ENCODE data around the gene DEDD2.
"Not testable (repeated sequence)": the region's sequence is repeated elsewhere in the genome, so short reads cannot be mapped to it uniquely, and the experiment has no call there.

The DEDD2 gene, protein sequence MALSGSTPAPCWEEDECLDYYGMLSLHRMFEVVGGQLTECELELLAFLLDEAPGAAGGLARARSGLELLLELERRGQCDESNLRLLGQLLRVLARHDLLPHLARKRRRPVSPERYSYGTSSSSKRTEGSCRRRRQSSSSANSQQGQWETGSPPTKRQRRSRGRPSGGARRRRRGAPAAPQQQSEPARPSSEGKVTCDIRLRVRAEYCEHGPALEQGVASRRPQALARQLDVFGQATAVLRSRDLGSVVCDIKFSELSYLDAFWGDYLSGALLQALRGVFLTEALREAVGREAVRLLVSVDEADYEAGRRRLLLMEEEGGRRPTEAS

DNA sequence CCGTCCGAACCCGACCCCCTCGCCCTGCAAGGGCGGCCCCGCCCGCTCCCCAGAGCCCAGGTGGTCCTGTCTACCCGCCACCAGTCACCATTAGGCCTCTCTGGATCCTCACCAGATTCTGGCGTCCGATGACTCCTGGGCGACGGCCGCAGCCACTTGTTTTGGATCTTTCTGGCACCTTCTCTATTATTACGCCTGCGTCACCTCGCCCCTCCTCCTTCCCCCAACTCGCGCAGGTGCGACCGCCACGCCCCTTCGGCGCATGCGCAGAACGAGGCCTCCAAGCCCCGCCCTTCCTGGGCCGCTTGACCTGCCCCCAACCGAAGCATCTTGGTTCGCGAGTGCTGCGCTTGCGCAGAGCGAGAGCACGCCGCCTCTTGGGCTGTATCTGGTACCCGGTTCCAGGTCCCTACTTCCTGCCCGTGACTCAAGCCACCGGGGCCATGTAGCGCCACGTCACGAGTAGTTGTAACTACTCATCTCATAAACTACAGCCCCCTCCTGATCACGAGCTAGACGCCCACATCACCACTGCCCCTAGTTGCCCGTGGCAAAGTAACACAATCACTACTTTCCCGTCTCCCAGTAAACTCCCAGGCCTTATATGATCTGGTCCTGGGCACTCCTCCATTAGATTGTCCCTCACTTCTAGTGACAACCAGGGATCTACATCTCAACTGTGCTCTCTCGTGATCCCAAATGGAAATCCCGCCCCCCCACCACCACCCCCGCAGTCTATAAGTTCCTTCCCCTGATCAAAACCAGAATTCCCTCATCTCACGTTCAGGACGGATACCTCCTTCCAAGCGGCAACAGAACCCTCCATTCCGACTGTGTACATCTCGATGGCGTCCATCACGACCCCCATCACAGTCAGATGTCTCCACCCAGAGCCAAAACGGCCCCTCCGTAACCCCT is at the start of gene DEDD2:
DEDD2 (minus strand) TSS at position 158 of the 918 bp plus-strand sequence. CDS start 670 bp downstream, outside the sequence.
- peak; percentile 100 for DNase-seq (ENCODE audit: low spot score)

DNA sequence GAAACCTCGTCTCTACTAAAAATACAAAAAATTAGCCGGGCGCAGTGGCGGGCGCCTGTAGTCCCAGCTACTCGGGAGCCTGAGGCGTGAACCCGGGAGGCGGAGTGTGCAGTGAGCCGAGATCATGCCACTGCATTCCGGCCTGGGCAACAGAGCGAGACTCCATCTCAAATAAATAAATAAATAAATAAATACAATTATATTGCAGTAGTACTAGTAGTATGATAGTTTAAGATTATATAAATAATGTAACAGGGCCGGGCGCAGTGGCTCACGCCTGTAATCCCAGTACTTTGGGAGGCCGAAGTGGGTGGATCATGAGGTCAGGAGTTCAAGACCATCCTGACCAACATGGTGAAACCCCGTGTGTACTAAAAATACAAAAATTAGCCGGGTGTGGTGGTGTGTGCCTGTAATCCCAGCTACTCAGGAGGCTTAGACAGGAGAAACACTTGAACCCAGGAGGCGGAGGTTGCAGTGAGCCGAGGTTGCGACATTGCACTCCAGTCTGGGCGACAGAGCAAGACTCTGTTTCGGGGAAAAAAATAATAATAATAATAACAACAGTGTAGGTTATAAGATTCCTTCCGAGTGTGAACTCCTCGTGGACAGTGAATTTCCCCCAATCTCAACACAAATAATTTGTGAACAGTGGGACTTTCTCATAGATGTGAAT is 49.6 kb upstream of the DEDD2 start:
- DNase-seq (ENCODE audit: low spot score): not testable (repeated sequence)

DNA sequence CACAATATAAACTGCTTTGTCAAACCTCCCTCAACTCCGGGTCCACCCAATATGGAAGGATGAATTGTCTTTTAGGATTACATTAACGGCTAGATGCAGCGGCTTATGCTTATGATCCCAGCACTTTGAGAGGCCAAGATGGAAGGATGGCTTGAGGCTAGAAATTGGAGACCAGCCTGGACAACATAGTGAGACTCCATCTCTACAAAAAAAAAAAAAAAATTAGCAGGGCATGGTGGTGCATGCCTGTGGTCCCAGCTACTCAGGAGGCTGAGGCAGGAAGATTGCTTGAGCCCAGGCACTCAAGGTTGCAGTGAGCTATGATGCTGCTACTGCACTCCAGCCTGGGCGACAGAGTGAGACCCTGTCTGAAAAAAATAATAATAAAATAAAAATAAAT is 48.6 kb upstream of the DEDD2 start:
- not testable (repeated sequence) for DNase-seq (ENCODE audit: low spot score)

DNA sequence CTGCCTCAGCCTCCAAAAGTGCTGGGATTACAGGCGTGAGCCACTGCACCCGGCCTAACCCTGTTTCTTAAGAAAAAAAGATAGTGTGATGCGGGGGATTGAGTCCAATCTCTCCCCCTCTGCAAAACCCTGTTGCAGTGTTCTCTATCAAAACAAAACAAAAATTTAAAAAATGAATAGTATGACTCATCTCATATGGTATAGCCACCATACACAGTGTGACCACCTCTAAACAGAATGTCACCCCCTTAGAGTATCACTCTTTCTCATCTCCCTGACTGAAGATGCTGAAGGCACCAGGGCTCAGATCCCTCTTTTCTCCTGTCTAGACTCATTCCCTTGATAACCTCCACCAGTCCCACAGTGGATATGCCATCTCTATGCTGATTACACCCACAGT is 44.3 kb upstream of the DEDD2 start:
- DNase-seq (ENCODE audit: low spot score): no peak

DNA sequence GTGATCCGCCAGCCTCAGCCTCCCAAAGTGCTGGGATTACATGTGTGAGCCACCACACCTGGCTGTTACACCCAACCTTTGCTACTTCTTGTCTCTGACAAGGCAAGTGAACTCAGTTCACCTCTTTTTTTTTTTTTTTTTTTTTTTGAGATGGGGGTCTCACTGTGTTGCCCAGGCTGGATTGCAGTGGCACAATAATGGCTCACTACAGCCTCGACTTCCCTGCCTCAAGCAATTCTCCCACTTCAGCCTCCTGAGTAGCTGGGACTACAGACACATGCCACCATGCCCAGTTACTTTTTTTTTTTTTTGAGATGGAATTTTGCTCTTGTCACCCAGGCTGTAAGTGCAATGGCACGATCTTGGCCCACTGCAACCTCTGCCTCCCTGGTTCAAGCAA is 40.4 kb upstream of the DEDD2 start:
- not testable (repeated sequence) for DNase-seq (ENCODE audit: low spot score)

DNA sequence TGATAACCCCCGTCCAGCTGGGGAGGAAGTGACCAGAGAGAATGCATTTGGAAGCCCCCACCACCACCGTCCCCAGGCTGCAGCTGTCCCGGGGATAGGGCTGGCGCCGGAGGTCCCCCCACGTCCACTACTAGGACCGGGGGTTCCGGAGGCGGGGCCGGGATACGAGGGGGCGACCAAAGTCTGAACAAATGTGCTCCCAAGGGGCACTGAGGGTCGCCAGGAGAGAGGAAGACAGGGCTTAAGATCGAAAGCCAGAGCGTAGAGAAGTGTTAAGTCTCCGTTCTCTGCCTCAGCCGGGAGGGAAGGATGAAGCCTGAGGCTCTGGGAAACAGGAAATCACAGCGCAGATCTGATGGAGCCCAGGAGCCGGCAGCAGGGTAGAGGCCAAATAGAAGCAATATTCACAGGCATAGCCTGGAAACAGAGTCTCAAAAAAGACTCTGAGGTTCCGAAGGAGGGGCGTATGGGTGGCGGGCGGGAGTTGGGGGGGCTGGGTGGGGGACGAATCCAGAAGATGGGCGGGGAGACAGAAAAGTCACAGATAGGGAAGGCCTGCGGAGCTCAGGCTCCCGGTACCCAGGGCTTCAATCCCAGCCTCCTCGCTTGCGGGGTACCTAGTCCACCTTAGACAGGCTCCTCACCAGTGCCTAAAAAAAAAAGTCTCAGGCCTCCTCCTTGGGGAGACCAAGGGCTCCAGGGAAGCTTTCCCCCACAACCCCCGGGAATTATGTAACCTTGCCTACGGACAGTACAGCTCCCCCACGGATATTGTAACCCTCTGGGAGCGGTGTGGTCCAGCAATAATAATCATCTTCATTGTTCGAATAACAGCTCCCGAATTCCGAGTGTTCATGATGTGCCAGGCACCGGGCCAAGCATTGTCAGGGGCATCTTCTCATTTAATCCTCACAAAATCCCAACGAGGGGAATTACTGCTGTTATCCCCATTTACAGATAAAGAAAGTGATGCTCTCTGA is 38.6 kb upstream of the DEDD2 start:
- no peak for DNase-seq (ENCODE audit: low spot score)

DNA sequence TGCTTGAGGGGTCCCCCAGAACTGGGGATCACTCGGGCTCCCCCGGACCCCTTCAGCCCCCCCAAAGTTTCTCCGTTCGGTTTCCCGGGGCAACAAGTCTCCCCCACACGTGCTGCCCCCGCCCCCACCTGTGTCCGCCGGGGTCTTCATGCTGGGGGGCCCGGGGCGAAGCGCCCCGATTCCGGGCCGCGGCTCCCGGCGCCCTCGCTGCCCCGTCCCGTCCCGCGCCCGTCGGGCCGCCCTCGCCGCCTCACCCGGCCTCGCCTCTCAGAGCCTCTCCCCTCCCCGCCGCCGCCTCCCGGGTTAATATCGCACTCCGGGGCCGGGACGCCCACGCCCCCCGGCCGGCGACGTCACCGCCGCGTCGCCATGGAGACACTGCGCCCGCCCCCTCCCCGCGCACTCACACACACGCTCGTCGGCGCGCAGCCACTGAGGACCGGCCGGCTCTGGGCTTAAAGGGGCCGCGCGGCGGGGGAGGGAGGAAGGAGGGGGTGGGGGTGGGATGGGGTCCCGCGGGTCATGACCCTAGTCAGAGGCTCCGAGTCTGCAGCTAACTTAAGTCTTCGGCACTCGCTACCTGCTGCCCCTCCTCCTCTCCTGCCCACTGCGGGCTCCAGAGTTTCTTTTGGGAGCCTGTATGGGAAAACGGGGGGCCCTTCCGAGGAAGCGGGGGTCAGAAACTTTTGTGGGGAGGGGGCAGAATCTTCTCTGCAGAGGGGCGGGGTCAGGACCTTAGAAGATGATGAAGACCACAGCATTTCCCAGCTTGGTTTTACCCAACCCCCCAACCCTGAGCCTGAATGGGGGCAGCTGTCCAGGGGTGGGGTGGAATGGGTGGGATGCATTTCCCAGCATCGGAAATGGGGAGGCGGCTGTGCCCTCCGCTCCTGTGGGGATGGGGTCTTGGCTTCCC is 37.6 kb upstream of the DEDD2 start, which contains the start of gene ERF:
ERF (minus strand) TSS at position 279 of the 916 bp plus-strand sequence; CDS start at position 150, 129 bp downstream.
- peak; percentile 92 for DNase-seq (ENCODE audit: low spot score)

DNA sequence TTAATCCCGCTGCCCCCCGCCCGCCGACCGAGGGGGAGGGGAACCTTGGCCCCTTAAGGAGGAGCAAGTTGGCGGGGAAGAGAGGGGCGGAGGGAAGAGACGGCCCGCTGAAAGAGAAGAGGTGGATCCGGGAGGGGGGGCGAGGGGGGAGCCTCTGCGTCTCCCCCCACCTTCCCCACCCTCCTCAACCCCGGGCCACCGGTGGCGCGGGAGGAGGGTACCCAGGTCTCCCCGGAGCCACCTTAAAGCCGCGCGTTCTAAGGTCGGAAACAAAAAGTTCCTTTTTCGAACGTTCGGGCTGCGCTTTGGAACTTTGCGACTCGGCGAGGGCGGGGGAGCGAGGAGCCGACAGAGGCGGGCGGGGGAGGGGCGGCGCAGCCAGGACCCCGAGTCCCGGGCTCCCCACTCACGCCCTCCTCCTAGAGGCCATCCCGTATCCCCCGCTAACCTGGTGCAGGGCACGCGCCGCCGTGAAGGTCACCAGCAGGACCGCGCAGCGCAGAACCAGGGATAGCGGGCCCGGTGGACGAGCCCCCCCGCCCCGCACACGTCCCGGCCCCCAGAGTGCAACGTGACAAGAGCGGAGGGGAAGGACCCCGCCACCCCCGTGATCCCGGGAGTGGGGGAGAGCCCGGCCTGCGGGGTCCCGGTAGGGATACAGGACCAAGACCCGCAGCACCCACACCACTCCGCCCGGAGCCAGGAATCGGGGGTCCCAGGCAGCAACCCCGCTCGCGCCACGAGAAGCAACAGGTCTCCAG is 36.8 kb upstream of the DEDD2 start:
- DNase-seq (ENCODE audit: low spot score): peak; percentile 69

DNA sequence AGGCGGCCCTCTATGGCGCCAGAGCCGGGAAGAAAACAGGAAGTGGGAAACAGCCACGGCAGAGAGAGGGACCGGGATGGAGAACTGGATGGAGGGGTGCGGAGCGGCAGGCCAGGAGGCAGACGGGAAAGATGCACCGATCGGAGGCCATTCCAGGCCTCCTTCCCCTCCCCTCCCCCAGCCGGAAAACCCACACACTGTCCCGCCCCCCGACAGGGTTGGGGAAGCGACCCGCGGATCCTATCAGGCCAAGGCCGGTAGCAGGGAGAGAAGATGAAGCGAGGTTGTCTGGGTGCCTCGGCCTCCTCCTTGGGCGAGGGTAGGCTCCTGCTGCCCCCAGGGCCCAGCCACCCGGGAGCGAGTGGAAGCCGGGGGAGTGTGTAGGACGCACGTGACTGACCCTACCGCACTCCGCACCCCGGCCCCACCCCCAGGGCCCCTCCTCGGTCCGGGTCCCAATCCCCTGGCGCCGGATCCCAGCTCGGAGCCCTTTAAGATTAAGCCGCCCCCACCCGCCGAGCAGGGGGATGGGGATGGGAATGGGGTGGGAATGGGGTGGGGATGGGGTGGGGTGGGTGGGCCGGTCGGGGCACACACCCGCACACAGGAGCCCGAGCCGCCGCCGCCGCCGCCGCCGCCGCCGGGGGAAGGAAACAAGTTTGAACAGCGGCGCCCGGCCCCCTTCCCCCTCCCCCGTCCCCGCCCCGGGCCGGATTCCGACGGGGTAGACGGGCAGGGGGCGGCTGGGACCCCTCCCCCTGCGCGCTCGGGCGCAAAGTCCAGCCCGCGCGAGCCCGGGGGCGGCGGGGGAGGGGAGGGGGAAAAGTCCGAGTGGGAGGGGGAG is 36.0 kb upstream of the DEDD2 start:
- peak; percentile 55 for DNase-seq (ENCODE audit: low spot score)

DNA sequence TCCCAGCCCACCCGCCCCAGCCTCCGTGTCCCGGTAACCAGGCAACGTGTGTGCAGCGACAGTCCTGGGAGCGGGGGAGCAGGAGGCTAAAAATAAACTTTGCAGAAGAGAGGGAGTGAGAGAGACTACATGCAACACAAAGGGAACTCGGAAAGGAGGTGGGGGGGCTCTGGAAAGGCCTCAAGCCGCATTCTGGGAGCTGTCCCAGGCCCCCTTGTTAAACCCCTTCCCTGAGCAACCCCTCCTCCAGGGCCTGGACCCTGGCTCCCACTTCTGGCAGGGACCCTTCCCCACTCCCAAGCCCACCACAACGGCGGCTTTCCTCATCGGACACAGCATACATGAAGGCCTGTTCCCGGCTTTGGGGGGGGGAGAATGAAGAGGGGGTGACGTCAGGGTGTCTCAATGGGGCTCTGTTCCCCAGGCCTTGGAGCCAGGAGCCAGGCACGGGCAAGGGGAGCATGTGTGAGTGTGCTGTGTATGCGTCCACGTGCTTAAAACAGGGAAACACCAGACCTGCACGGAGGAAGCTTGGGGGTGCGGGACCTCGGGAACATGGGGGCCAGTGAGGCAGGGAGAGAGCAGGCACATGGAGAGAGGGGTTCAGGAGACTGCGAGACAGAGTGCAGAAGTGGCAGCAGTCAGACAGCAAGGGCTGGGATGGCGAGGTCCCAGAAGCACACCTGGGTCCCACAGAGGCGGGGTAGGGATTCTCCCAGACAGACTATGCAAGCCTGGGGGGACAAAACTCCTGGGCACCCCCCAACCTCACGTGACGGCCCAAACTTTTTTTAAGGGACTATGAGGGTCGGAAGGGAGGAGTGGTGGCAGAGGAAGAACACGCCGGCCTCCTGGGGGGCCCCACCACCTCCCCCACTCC is 35.1 kb upstream of the DEDD2 start:
- DNase-seq (ENCODE audit: low spot score): no peak

DNA sequence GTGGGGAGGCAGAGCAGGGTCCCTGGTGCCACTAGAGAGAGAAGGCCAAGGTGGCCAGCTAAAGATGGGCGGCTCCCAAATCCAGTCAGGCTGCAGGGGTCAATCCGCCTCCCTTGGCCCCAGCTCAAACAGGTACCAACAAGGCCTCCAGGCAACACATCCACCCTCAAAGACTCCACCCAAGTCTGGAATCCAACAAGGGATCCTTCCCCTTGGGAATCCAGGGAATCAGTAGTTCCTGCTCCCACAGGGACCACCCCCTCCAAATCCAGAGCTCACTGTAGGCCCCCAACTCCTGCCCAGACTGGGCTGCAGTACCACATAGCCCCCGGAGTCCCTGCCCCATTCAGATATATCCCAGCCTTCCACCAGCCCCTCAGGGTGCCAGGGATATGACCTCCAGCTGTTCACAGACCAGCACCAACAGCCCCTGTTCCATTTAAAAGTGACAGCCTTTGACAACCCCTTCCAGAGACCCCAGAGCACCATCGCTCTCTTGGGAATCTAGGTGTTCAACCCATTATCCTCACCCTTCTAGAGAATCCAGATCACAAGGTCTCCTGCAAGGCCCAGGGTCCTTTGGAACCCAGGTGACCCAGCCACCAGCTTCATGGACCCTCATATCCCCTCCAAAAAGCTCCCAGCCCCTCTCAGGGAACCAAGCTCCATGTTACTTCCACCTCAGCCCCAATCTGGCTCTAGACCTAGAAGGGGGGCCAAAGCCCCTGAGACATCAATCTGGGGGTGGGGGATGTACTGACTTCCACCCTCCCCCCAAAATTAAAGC is 34.3 kb upstream of the DEDD2 start:
- no peak for DNase-seq (ENCODE audit: low spot score)

DNA sequence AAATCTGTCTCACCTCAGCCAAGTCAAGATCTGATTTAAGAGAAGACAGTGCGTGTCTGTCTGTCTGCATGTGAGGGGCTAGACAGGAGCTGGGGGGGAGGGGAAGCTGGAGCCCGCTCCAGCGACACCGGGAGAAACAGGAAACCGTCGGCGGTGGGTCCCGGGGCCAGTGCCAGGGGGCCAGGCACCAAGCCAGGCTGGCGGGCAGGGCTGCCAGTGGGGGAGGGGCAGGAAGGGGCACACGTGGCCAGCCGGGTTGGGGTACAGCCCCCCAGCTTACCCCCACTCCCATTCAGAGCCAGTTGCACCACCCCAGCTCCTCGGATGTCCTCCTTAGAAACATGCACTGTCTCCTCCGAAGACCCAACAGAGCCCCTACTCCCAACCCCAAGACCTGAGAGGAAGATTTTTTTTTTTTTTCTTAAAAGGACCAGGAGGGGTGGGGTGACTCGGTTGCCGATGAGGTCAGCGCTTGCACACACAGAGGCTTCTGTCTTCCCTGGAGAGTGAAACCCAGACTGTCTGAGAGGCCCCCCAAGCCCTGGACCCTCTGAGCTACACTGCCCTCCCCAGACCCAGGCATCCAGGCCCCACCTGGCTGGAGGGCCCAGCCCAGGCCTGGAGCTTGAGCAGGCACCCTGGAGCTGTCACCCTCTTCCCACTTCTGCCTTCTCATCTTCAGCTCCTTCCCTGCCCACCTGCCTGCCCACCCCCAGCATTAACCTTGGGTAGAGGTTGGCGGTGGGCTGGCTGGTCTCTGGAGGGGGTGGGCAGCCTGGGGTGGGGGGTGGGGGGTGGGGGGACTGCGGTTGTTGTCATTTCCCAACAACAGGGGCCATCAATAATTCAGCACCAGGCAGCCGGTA is 33.4 kb upstream of the DEDD2 start:
- DNase-seq (ENCODE audit: low spot score): no peak

DNA sequence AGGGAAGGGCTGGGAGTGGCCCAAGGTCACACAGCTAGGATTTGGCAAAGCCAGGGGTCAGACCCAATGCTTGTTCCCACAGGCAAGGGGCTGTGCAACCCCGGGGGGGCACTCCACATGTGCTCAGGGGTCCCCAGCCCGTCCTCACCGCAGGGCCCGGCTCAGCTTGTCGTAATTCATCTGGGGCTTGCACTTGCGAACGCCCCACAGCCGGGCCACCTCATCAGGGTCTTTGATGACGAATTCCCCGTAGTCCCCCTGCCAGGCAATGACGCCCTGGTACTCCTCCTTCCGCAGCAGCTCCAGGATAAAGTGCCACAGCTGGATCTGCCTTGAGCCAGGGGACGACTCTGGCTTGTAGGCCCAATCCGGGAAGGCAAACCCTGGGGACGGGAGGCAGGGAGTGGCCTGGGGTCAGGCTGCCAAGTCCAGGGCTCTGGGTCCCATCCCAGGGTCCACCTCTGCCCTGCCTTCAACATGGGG is 32.7 kb upstream of the DEDD2 start:
- no peak for DNase-seq (ENCODE audit: low spot score)

DNA sequence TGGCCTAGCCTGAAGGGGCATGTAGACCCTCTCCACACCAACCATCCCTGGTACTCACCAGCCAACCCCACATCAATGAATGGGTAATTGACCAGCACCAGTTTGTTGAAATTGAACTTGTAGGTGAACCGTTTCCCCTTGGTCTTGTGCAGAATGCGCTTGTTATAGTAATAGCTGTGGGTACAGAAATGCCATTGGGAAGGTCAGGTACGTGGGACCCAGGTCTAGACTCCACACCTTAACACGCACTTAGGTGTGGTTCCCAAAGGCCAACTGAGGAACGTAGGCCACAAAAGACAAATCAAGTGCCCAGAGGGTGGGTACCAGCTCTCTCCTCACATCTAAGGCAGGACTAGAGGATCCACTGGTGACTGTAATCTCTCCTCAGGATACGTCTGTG is 32.3 kb upstream of the DEDD2 start:
- no peak for DNase-seq (ENCODE audit: low spot score)

DNA sequence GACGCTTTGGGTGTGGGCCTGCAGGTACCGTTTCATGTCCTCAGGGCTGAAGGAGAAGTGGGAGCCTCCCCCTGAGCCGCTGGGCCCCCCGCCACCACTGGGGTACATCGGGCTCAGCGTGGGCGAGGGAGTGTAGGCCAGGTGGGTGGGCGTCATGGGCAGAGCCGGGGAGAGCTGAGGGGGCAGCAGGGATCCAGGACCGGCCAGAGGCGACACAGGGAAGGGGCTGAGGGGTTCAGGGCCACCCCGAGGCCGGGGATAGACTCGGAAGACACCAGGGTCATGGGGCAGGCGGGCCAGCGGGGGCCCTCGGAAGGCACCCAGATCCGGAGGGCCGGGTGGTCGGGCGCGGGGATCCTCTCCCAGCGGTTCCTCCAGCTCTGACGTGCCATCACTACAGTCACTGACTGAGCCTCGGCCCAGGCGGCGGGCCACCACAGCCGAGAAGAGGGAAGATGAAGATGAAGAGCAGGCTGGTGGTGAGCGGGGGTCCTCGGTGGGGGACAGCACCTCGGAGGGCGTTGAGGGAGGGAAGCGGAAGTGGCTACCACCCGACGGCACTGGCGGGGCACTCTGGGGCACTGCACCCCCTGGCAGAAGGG is 31.8 kb upstream of the DEDD2 start:
- no peak for DNase-seq (ENCODE audit: low spot score)
